Hepatocyte (in vitro differentiated cells): ENCODE data around the gene CYP2C9. TPM values are rescaled to one million over a fixed set of nuclear protein-coding genes. Genes with fewer than 3 reads are reported as not detected.

Experiments
- DNase-seq: peaks from one replicate; pipeline ENCODE4 v3.0.0-alpha.2; 2016; ENCODE audit warnings: low spot score
- H2AFZ ChIP-seq: fragments of 200-600 bp; sonication (generic); 2 replicates; pipeline ENCODE4 v1.6.0; 2016; ENCODE audit warnings: antibody characterized with exemption, mild to moderate bottlenecking
- H3K27ac ChIP-seq: fragments of 200-600 bp; sonication (generic); 2 replicates; pipeline ENCODE4 v1.5.1; 2016; ENCODE audit warnings: mild to moderate bottlenecking
- H3K27me3 ChIP-seq: fragments of 200-600 bp; sonication (generic); 2 replicates; pipeline ENCODE4 v1.6.1; 2016
- H3K36me3 ChIP-seq: fragments of 200-600 bp; sonication (generic); replicated peaks from 2 replicates; pipeline ENCODE4 v1.5.1; 2016; ENCODE audit warnings: low read depth; ENCODE audit not compliant: insufficient read depth
- H3K4me1 ChIP-seq: fragments of 200-600 bp; sonication (generic); 2 replicates; pipeline ENCODE4 v1.5.1; 2016; ENCODE audit warnings: mild to moderate bottlenecking, moderate library complexity; ENCODE audit not compliant: insufficient read depth
- H3K4me2 ChIP-seq: fragments of 200-600 bp; sonication (generic); 2 replicates; pipeline ENCODE4 v1.6.0; 2016
- H3K4me3 ChIP-seq: fragments of 200-600 bp; sonication (generic); 2 replicates; pipeline ENCODE4 v1.5.1; 2016; ENCODE audit warnings: mild to moderate bottlenecking
- H3K79me2 ChIP-seq: fragments of 200-600 bp; sonication (generic); 2 replicates; pipeline ENCODE4 v1.6.0; 2017; ENCODE audit warnings: mild to moderate bottlenecking
- H3K9me2 ChIP-seq: fragments of 200-600 bp; sonication (generic); replicated peaks from 2 replicates; pipeline ENCODE4 v1.6.0; 2017; ENCODE audit warnings: mild to moderate bottlenecking; ENCODE audit not compliant: insufficient read depth
- H3K9me3 ChIP-seq: fragments of 200-600 bp; sonication (generic); 2 replicates; pipeline ENCODE4 v1.5.1; 2016; ENCODE audit warnings: low read depth, mild to moderate bottlenecking
- H4K20me1 ChIP-seq: fragments of 200-600 bp; sonication (generic); 2 replicates; pipeline ENCODE4 v1.6.0; 2016; ENCODE audit warnings: mild to moderate bottlenecking; ENCODE audit not compliant: insufficient read depth, poor library complexity, severe bottlenecking
- CTCF ChIP-seq: fragments of 200-600 bp; sonication (generic); IDR thresholded peaks from 2 replicates; pipeline ENCODE4 v1.5.1; 2016; ENCODE audit warnings: antibody characterized with exemption, mild to moderate bottlenecking; ENCODE audit not compliant: poor library complexity
- EZH2 ChIP-seq: fragments of 200-600 bp; sonication (generic); IDR thresholded peaks from 2 replicates; pipeline ENCODE4 v1.6.1; 2016; ENCODE audit warnings: antibody characterized with exemption, mild to moderate bottlenecking, borderline replicate concordance
- EZH2phosphoT487 ChIP-seq: fragments of 200-600 bp; sonication (generic); IDR thresholded peaks from one replicate; pipeline ENCODE4 v1.6.1; 2018; ENCODE audit warnings: antibody characterized with exemption, mild to moderate bottlenecking, low read depth, moderate library complexity; ENCODE audit not compliant: unreplicated experiment, severe bottlenecking
- WGBS: methylation state at CpG from one replicate; pipeline ENCODE4 v1.1.6; 2016; ENCODE audit warnings: low lambda C conversion rate; ENCODE audit errors: missing lambda C conversion rate; 5-methylcytosine and 5-hydroxymethylcytosine counted together
- polyA plus RNA-seq: library from polyadenylated mRNA; unstranded; fragments of >200 nt; fragmentation: Nextera tagmentation; extraction: Ambion mirVana; gene quantifications from 2 replicates; pipeline ENCODE4 v1.2.1, GENCODE V29; 2016
- total RNA-seq: library from RNA; depleted of rRNA; stranded (reverse); fragments of >200 nt; gene quantifications from 2 replicates; pipeline ENCODE4 v1.2.3, GENCODE V29; 2014

The CYP2C9 gene
- total and polyA plus RNA-seq, 2 experiments from 2014 or later = 32.1 to 61.1 TPM

- peak; percentile 47 for DNase-seq
- no peak overlapping the region for H3K4me3 ChIP-seq
- H3K9me2 ChIP-seq = no peaks in the 10 kb centered on the region
- H3K27ac ChIP-seq = peak overlapping the region; percentile 91
- no peaks in the 10 kb centered on the region for H3K9me3 ChIP-seq
- H3K27me3 ChIP-seq = no peaks in the 10 kb centered on the region
- H4K20me1 ChIP-seq = no peaks in the 10 kb centered on the region
- 51% methylated on average over 4 of the region's 4 CpGs for WGBS
- H3K79me2 ChIP-seq = no peaks in the 10 kb centered on the region
- H3K4me2 ChIP-seq = no peak overlapping the region
- no peak overlapping the region for H2AFZ ChIP-seq
- TF ChIP-seq CTCF = no peak
- no peak for TF ChIP-seq EZH2phosphoT487
- TF ChIP-seq EZH2 = no peak
- no peaks in the 10 kb centered on the region for H3K36me3 ChIP-seq
- H3K4me1 ChIP-seq = peaks cover 15% of the 10 kb centered on the region
These were observed 54.4 kb downstream of the CYP2C9 start for GRCh38 chr10:94992811-94993210.

GRCh38 chr10:94997741-94998174 is 59.3 kb downstream of the CYP2C9 start:
- TF ChIP-seq EZH2phosphoT487 (no peak), EZH2 (no peak), CTCF (no peak)
- Histone ChIP-seq H3K9me3 (no peaks in the 10 kb centered on the region), H3K27ac (no peak overlapping the region), H3K9me2 (no peaks in the 10 kb centered on the region), H3K4me3 (no peak overlapping the region), H2AFZ (no peak overlapping the region), H4K20me1 (no peaks in the 10 kb centered on the region), H3K27me3 (no peaks in the 10 kb centered on the region), H3K4me2 (no peak overlapping the region), H3K79me2 (no peaks in the 10 kb centered on the region), H3K4me1 (peaks cover 4% of the 10 kb centered on the region), H3K36me3 (no peaks in the 10 kb centered on the region)
- DNase-seq = no peak
- 29% methylated on average over 6 of the region's 6 CpGs for WGBS

- H3K36me3 ChIP-seq = no peaks in the 10 kb centered on the region
- WGBS = 89% methylated on average over 2 of the region's 2 CpGs
- H3K79me2 ChIP-seq = no peaks in the 10 kb centered on the region
- no peak overlapping the region for H3K4me2 ChIP-seq
- no peak overlapping the region for H3K27ac ChIP-seq
- H3K9me3 ChIP-seq = no peaks in the 10 kb centered on the region
- no peaks in the 10 kb centered on the region for H4K20me1 ChIP-seq
- H3K27me3 ChIP-seq = no peaks in the 10 kb centered on the region
- TF ChIP-seq CTCF (no peak), EZH2 (no peak), EZH2phosphoT487 (no peak)
- DNase-seq = no peak
- no peak overlapping the region for H2AFZ ChIP-seq
- no peaks in the 10 kb centered on the region for H3K9me2 ChIP-seq
- H3K4me1 ChIP-seq = no peaks in the 10 kb centered on the region
- H3K4me3 ChIP-seq = no peak overlapping the region
These were observed 88.0 kb downstream of the CYP2C9 start for GRCh38 chr10:95026461-95026860.

GRCh38 chr10:95031656-95032055 is 93.2 kb downstream of the CYP2C9 start:
- no peak for DNase-seq
- Histone ChIP-seq H4K20me1 (no peaks in the 10 kb centered on the region), H3K79me2 (no peaks in the 10 kb centered on the region), H3K4me3 (no peak overlapping the region), H2AFZ (no peak overlapping the region), H3K9me3 (no peaks in the 10 kb centered on the region), H3K4me1 (no peaks in the 10 kb centered on the region), H3K9me2 (no peaks in the 10 kb centered on the region), H3K4me2 (no peak overlapping the region), H3K36me3 (no peaks in the 10 kb centered on the region), H3K27me3 (no peaks in the 10 kb centered on the region), H3K27ac (no peak overlapping the region)
- TF ChIP-seq EZH2 (no peak), EZH2phosphoT487 (no peak), CTCF (no peak)
